GM23338 (cell line): Measurements from ENCODE around the gene MAP1B. TPM values are rescaled to one million over a fixed set of nuclear protein-coding genes. Genes with fewer than 3 reads are reported as not detected.

Experiments
- ATAC-seq: fragments of 200-7000 bp; cut with Tn5 transposase; 3 replicates; pipeline ENCODE4 v1.9.1; 2020
- DNase-seq: peaks from one replicate; pipeline ENCODE4 v3.0.0-alpha.2; 2015; ENCODE audit warnings: low spot score
- H2AFZ ChIP-seq: fragments of 200-600 bp; sonication (generic); 2 replicates; pipeline ENCODE4 v1.8.0; 2016; ENCODE audit warnings: antibody characterized with exemption, mild to moderate bottlenecking, moderate library complexity
- H3F3A ChIP-seq: fragments of 200-600 bp; sonication (generic); replicated peaks from 2 replicates; pipeline ENCODE4 v1.8.0; 2017; ENCODE audit warnings: antibody characterized with exemption, mixed run types, low read depth
- H3K27ac ChIP-seq: fragments of 200-600 bp; sonication (generic); 2 replicates; pipeline ENCODE4 v1.6.1; 2016; ENCODE audit warnings: low read depth
- H3K27me3 ChIP-seq: fragments of 200-600 bp; sonication (generic); 2 replicates; pipeline ENCODE4 v1.8.0; 2016; ENCODE audit warnings: mild to moderate bottlenecking, mixed run types, moderate library complexity; ENCODE audit not compliant: insufficient read depth
- H3K36me3 ChIP-seq: fragments of 200-600 bp; sonication (generic); 2 replicates; pipeline ENCODE4 v1.8.0; 2016; ENCODE audit warnings: mild to moderate bottlenecking; ENCODE audit not compliant: insufficient read depth
- H3K4me1 ChIP-seq: fragments of 200-600 bp; sonication (generic); 2 replicates; pipeline ENCODE4 v1.8.0; 2016; ENCODE audit warnings: mild to moderate bottlenecking, moderate library complexity; ENCODE audit not compliant: insufficient read depth
- H3K4me2 ChIP-seq: fragments of 200-600 bp; sonication (generic); 2 replicates; pipeline ENCODE4 v1.7.1; 2017; ENCODE audit warnings: mixed run types
- H3K4me3 ChIP-seq: fragments of 200-600 bp; sonication (generic); 2 replicates; pipeline ENCODE4 v1.6.1; 2016; ENCODE audit warnings: mixed run types
- H3K79me2 ChIP-seq: fragments of 200-600 bp; sonication (generic); replicated peaks from 2 replicates; pipeline ENCODE4 v1.8.0; 2017; ENCODE audit warnings: mild to moderate bottlenecking; ENCODE audit not compliant: insufficient read depth
- H3K9me2 ChIP-seq: fragments of 200-600 bp; sonication (generic); 2 replicates; pipeline ENCODE4 v1.8.0; 2017; ENCODE audit not compliant: insufficient read depth
- H4K20me1 ChIP-seq: fragments of 200-600 bp; sonication (generic); replicated peaks from 2 replicates; pipeline ENCODE4 v1.8.0; 2017; ENCODE audit warnings: mild to moderate bottlenecking; ENCODE audit not compliant: insufficient read depth
- H3K27ac Mint-ChIP-seq: 2 replicates; pipeline ENCODE4 v1.8.0; 2020; ENCODE audit warnings: inconsistent platforms, mild to moderate bottlenecking, moderate library complexity, mixed read lengths
- H3K27me3 Mint-ChIP-seq: 3 replicates; pipeline ENCODE4 v1.8.0; 2022; ENCODE audit warnings: low read depth, mild to moderate bottlenecking, moderate library complexity, mixed read lengths, inconsistent platforms; ENCODE audit not compliant: insufficient read depth, poor library complexity
- H3K36me3 Mint-ChIP-seq: 3 replicates; pipeline ENCODE4 v1.8.0; 2021; ENCODE audit warnings: low read depth, mild to moderate bottlenecking, inconsistent platforms, moderate library complexity, mixed read lengths
- H3K4me1 Mint-ChIP-seq: 3 replicates; pipeline ENCODE4 v1.8.0; 2020; ENCODE audit warnings: mild to moderate bottlenecking, inconsistent platforms, mixed read lengths
- H3K4me3 Mint-ChIP-seq: 3 replicates; pipeline ENCODE4 v1.8.0; 2021; ENCODE audit warnings: moderate library complexity, mild to moderate bottlenecking, inconsistent platforms, mixed read lengths
- H3K9me3 Mint-ChIP-seq: 3 replicates; pipeline ENCODE4 v1.8.0; 2020; ENCODE audit warnings: moderate library complexity, mild to moderate bottlenecking, inconsistent platforms, mixed read lengths
- CREB1 ChIP-seq: fragments of 250-450 bp; sonication (Bioruptor Pico); IDR thresholded peaks from 2 replicates; pipeline ENCODE4 v1.5.0; 2020; ENCODE audit warnings: low read depth, mild to moderate bottlenecking, moderate library complexity
- CTCF ChIP-seq, 2 experiments: fragments of 200-600 bp in 1 of 2; sonication (generic) in 1 of 2; conservative IDR thresholded peaks; 2 replicates each; pipeline versions ENCODE4 v1.5.1 to v1.6.1; 2016 to 2017; ENCODE audit warnings: antibody characterized with exemption in 2 of 2, low read depth in 2 of 2, mild to moderate bottlenecking in 2 of 2, moderate library complexity in 1 of 2
- ETS1 ChIP-seq: IDR thresholded peaks from 2 replicates; pipeline ENCODE4 v1.6.1; 2016; ENCODE audit warnings: antibody characterized with exemption
- EZH2 ChIP-seq: fragments of 200-600 bp; sonication (generic); IDR thresholded peaks from one replicate; pipeline ENCODE4 v1.8.0; 2017; ENCODE audit warnings: antibody characterized with exemption, mild to moderate bottlenecking, low read depth; ENCODE audit not compliant: unreplicated experiment
- EZH2phosphoT487 ChIP-seq: fragments of 200-600 bp; sonication (generic); IDR thresholded peaks from one replicate; pipeline ENCODE4 v1.8.1; 2018; ENCODE audit warnings: antibody characterized with exemption; ENCODE audit not compliant: unreplicated experiment
- JUNB ChIP-seq: IDR thresholded peaks from one replicate; pipeline ENCODE4 v1.6.1; 2016; ENCODE audit warnings: antibody characterized with exemption; ENCODE audit not compliant: unreplicated experiment
- NANOG ChIP-seq: IDR thresholded peaks from 2 replicates; pipeline ENCODE4 v1.6.1; 2016; ENCODE audit warnings: antibody characterized with exemption, borderline replicate concordance
- POLR2AphosphoS5 ChIP-seq: IDR thresholded peaks from 2 replicates; pipeline ENCODE4 v1.6.1; 2016; ENCODE audit warnings: antibody characterized with exemption, low read depth
- REST ChIP-seq: IDR thresholded peaks from one replicate; pipeline ENCODE4 v1.6.1; 2018; ENCODE audit warnings: antibody characterized with exemption; ENCODE audit not compliant: unreplicated experiment
- STAT1 ChIP-seq: IDR thresholded peaks from one replicate; pipeline ENCODE4 v1.6.1; 2016; ENCODE audit warnings: antibody characterized with exemption; ENCODE audit not compliant: unreplicated experiment
- ZNF331 ChIP-seq: fragments of 250-450 bp; sonication (Bioruptor Pico); IDR thresholded peaks from 2 replicates; pipeline ENCODE4 v1.5.0; 2020; ENCODE audit warnings: low read depth, mild to moderate bottlenecking, moderate library complexity
- polyA plus RNA-seq: library from polyadenylated mRNA; unstranded; fragments of >200 nt; fragmentation: Nextera tagmentation; extraction: Ambion mirVana; gene quantifications from 2 replicates; pipeline ENCODE4 v1.2.1, GENCODE V29; 2016
- total RNA-seq: library from RNA; depleted of rRNA; stranded (reverse); fragments of >200 nt; shearing (Covaris generic); gene quantifications from 2 replicates; pipeline ENCODE4 v1.2.3, GENCODE V29; 2014

MAP1B gene
- total and polyA plus RNA-seq, 2 experiments from 2014 or later: 148 to 263 TPM

GRCh38 chr5:72146056-72146455 is 38.8 kb downstream of the MAP1B start (continued):
- TF ChIP-seq CTCF (conservative IDR thresholded peaks at IDR 0.05; ENCODE audit: low read depth in 2 of 2) (no peak), NANOG (no peak), ETS1 (no peak), CREB1 (no peak), JUNB (no peak), EZH2phosphoT487 (no peak), REST (no peak), EZH2 (no peak), POLR2AphosphoS5 (no peak), ZNF331 (CRISPR knock-in tag) (no peak), STAT1 (no peak)

- peaks cover 53% of the 10 kb centered on the region for H3K4me1 Mint-ChIP-seq
- ATAC-seq (no peak), DNase-seq (no peak)
- Histone ChIP-seq H3K9me2 (no peaks in the 10 kb centered on the region), H3K4me2 (no peak overlapping the region), H3K4me1 (peaks cover 40% of the 10 kb centered on the region), H3K36me3 (no peaks in the 10 kb centered on the region), H3K27me3 (no peaks in the 10 kb centered on the region), H3K27ac (no peak overlapping the region), H2AFZ (no peak overlapping the region), H4K20me1 (peaks cover 8% of the 10 kb centered on the region), H3F3A (no peaks in the 10 kb centered on the region), H3K4me3 (no peak overlapping the region), H3K79me2 (peaks cover 67% of the 10 kb centered on the region)
- H3K4me3 Mint-ChIP-seq: no peak overlapping the region
- H3K27ac Mint-ChIP-seq: no peak overlapping the region; the same call in 1 of the 2 replicates
- no peaks in the 10 kb centered on the region for H3K9me3 Mint-ChIP-seq
- peaks cover 2% of the 10 kb centered on the region for H3K27me3 Mint-ChIP-seq
- peaks cover 17% of the 10 kb centered on the region for H3K36me3 Mint-ChIP-seq
- TF ChIP-seq ZNF331 (CRISPR knock-in tag) (no peak), STAT1 (no peak), JUNB (no peak), REST (no peak), CTCF (conservative IDR thresholded peaks at IDR 0.05; ENCODE audit: low read depth in 2 of 2) (no peak)
Measured at GRCh38 chr5:72147569-72147968, 40.3 kb downstream of the MAP1B start.
